Measurements from ENCODE around the gene GRM1. TPM values are rescaled to one million over a fixed set of nuclear protein-coding genes. Genes with fewer than 3 reads are reported as not detected.

GRM1 gene
- total RNA-seq (2014; rRNA removed; shearing (Covaris generic)) = 0.02 and 0.53 TPM in 2 replicates

- no peak for DNase-seq (ENCODE audit: low spot score)
These were observed at the start of gene GRM1 for GRCh38 chr6:146028851-146029572. TSS of gene GRM1 (plus strand) at chr6:146029062. CDS start at chr6:146029518, 456 bp downstream.

- no peak for DNase-seq (ENCODE audit: low spot score)
These were observed 19.5 kb upstream of the GRM1 start for GRCh38 chr6:146009338-146009737.

- no peak for DNase-seq (ENCODE audit: low spot score)
These were observed 14.6 kb upstream of the GRM1 start for GRCh38 chr6:146014233-146014632.

DNA sequence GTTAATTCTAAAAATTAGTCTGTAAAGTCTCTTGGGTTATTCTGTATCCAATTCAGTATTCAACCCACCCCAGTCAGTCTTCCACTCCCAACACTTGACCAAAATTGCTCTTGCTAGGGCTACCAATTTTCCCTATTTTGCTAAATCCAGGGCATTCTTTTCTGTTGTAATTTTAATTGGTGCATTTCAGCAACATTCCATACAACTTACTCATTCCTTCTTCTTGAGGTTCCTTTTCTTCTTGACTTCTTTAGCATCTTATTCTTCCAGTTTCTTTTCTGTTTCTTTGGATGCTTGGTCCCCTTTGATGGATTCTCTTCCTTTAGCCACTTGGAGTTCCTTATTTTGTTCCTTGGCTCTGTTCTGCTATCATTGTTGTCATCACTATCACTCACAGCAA is 11.2 kb upstream of the GRM1 start:
- no peak for DNase-seq (ENCODE audit: low spot score)

- DNase-seq (ENCODE audit: low spot score) = no peak
These were observed 2.0 kb upstream of the GRM1 start for GRCh38 chr6:146026873-146027272.

DNA sequence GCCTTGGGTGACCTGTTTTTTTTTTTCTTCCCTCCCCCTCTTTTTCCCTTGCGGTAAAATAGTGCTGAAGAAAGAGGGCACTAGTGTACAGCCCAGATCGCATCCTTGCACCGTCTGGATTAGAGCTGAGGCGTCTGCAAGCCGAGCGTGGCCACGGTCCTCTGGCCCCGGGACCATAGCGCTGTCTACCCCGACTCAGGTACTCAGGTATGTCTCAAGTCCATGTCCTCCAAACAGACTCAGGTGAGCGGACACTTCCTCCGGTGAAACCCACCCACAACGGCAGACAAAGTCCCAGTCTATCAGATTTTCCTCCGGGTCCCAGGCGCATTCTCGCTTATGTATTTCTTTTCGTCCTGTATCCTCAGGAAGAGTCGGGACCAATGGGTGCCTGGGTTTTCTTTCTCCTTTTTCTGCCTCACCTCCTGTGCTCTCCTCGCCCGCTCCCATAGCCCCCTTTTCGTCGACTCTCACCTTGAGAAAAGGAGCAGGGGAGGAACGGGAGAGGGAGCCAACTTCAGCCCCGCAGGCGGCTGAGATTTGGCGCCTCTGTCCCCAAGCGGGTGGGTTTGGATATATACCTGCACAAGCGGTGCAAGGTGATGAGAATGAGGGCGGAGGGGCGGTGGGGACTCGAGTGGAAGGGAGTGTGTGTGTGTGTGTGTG is 1.1 kb upstream of the GRM1 start:
- no peak for DNase-seq (ENCODE audit: low spot score)

GRCh38 chr6:146028252-146028795 is 538 bp upstream of the GRM1 start:
- no peak for DNase-seq (ENCODE audit: low spot score)

GRCh38 chr6:146029573-146030184 is 817 bp downstream of the GRM1 start:
- no peak for DNase-seq (ENCODE audit: low spot score)

GRCh38 chr6:146032387-146032786 is 3.5 kb downstream of the GRM1 start:
- DNase-seq (ENCODE audit: low spot score) = no peak

DNA sequence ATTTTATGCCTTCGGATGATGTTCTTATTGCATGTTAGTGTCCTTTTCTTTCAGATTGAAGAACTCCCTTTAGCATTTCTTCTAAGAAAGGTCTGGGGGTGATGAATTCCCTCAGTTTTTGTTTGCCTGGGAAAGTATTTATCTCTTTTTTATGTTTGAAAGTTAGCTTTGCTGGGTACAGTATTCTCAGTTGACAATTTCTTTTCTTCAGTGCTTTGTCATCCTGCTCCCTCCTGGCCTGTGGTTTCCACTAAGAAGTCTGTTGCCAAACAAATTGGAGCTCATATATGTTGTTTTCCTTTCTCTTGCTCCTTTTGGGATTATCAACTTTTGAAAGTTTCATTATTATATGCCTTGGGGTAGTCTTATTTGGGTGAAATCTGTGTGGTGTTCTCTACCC is 11.5 kb downstream of the GRM1 start:
- no peak for DNase-seq (ENCODE audit: low spot score)

- no peak for DNase-seq (ENCODE audit: low spot score)
These were observed 12.4 kb downstream of the GRM1 start for GRCh38 chr6:146041282-146041681.

- DNase-seq (ENCODE audit: low spot score) = no peak
These were observed 18.5 kb downstream of the GRM1 start for GRCh38 chr6:146047371-146047770.

- DNase-seq (ENCODE audit: low spot score) = no peak
These were observed 21.3 kb downstream of the GRM1 start for GRCh38 chr6:146050168-146050567.

GRCh38 chr6:146056506-146056905 is 27.6 kb downstream of the GRM1 start:
- no peak for DNase-seq (ENCODE audit: low spot score)

GRCh38 chr6:146065690-146066089 is 36.8 kb downstream of the GRM1 start:
- DNase-seq (ENCODE audit: low spot score) = no peak

- no peak for DNase-seq (ENCODE audit: low spot score)
These were observed 37.6 kb downstream of the GRM1 start for GRCh38 chr6:146066506-146066905.

GRCh38 chr6:146071781-146072180 is 42.9 kb downstream of the GRM1 start:
- no peak for DNase-seq (ENCODE audit: low spot score)

- no peak for DNase-seq (ENCODE audit: low spot score)
These were observed 49.1 kb downstream of the GRM1 start for GRCh38 chr6:146077992-146078391.

GRCh38 chr6:146087386-146087785 is 58.5 kb downstream of the GRM1 start:
- DNase-seq (ENCODE audit: low spot score) = no peak

DNA sequence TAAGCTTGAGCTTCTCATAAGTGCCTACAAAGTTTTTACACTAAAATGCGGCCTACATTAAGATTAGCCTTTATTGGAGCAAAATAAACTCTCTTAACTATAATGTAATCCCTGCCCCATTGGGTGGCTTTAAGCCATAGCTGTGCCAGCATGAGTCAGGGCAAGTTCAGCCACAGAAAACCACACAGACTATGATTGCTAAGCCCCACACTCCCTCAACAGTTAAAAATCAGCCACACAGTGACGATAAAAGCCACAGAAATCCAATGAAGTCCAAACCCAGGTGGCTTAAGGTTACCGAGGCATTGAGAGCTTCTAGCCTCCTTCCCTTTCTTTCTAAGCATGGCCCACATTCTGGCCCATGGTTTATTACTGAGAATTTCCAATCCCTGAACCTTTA is 61.6 kb downstream of the GRM1 start:
- peak; percentile 84 for DNase-seq (ENCODE audit: low spot score)

- DNase-seq (ENCODE audit: low spot score) = no peak
These were observed 64.3 kb downstream of the GRM1 start for GRCh38 chr6:146092961-146093686.

GRCh38 chr6:146095481-146095880 is 66.6 kb downstream of the GRM1 start:
- DNase-seq (ENCODE audit: low spot score) = no peak
